Stomach smooth muscle (tissue), 2 donors: ENCODE results near the gene LRRIQ1.
"Not testable (repeated sequence)": the region's sequence is repeated elsewhere in the genome, so short reads cannot be mapped to it uniquely, and the experiment has no call there.

Source experiments
- H3K27ac ChIP-seq: one replicate; pipeline ENCODE4 v1.7.0; 2013; ENCODE audit warnings: mild to moderate bottlenecking, low read length, inconsistent platforms
- H3K27me3 ChIP-seq, 2 donors: one replicate each; pipeline ENCODE4 v1.7.0; 2013; ENCODE audit warnings: low read length in 2 of 2; ENCODE audit not compliant: insufficient read depth in 2 of 2, control insufficient read depth in 1 of 2
- H3K36me3 ChIP-seq, 2 donors: one replicate each; pipeline ENCODE4 v1.7.0; 2013; ENCODE audit warnings: low read length in 2 of 2; ENCODE audit not compliant: control insufficient read depth in 2 of 2, insufficient read depth in 2 of 2
- H3K4me1 ChIP-seq: one replicate; pipeline ENCODE4 v1.7.0; 2013; ENCODE audit warnings: low read length; ENCODE audit not compliant: control insufficient read depth, insufficient read depth
- H3K4me3 ChIP-seq, 2 donors: one replicate each; pipeline ENCODE4 v1.7.0; 2013; ENCODE audit warnings: low read length in 2 of 2
- H3K9ac ChIP-seq, 2 donors: one replicate each; pipeline ENCODE4 v1.7.0; 2013; ENCODE audit warnings: low read length in 2 of 2, mild to moderate bottlenecking in 1 of 2
- H3K9me3 ChIP-seq, 2 donors: one replicate each; pipeline ENCODE4 v1.7.0; 2013; ENCODE audit warnings: low read length in 2 of 2; ENCODE audit not compliant: control insufficient read depth in 2 of 2
- donor health status: healthy.
- donor health status: Pancreatic carcinoma.

LRRIQ1 gene

GRCh38 chr12:85186236-85186635 lies 150.1 kb downstream of the LRRIQ1 start:
- no peak overlapping the region for H3K9ac ChIP-seq
- H3K4me3 ChIP-seq = no peak overlapping the region
- H3K27ac ChIP-seq = no peak overlapping the region
- no peaks in the 10 kb centered on the region for H3K4me1 ChIP-seq
- no peaks in the 10 kb centered on the region for H3K27me3 ChIP-seq
- no peaks in the 10 kb centered on the region for H3K36me3 ChIP-seq
- no peaks in the 10 kb centered on the region for H3K9me3 ChIP-seq

GRCh38 chr12:85188619-85189018 lies 152.5 kb downstream of the LRRIQ1 start:
- Histone ChIP-seq H3K36me3 (no peaks in the 10 kb centered on the region), H3K9me3 (no peaks in the 10 kb centered on the region), H3K4me1 (no peaks in the 10 kb centered on the region), H3K4me3 (no peak overlapping the region), H3K9ac (no peak overlapping the region), H3K27me3 (no peaks in the 10 kb centered on the region), H3K27ac (no peak overlapping the region)

DNA sequence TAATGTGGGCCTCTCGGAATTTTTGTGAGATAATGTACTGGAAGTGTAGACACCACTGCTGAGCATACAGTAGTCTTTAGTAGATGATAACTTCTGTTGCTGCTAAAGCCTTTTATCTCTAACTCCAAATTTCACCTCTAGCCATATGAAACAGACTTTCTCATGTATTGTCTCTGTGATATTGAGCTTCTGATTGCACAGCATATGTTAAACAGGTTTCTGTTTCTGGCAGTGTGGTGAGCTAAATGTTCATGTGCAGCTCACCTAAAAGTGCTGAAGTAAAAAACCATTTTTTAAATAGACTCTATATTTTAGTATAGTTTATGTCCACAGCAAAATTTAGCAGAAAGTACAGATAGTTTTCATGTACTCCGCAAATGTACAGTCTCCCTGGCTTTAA lies 154.6 kb downstream of the LRRIQ1 start:
- no peak overlapping the region for H3K9ac ChIP-seq
- no peaks in the 10 kb centered on the region for H3K9me3 ChIP-seq
- no peak overlapping the region for H3K27ac ChIP-seq
- H3K4me3 ChIP-seq = no peak overlapping the region
- H3K36me3 ChIP-seq = no peaks in the 10 kb centered on the region
- H3K27me3 ChIP-seq = no peaks in the 10 kb centered on the region
- H3K4me1 ChIP-seq = no peaks in the 10 kb centered on the region

DNA sequence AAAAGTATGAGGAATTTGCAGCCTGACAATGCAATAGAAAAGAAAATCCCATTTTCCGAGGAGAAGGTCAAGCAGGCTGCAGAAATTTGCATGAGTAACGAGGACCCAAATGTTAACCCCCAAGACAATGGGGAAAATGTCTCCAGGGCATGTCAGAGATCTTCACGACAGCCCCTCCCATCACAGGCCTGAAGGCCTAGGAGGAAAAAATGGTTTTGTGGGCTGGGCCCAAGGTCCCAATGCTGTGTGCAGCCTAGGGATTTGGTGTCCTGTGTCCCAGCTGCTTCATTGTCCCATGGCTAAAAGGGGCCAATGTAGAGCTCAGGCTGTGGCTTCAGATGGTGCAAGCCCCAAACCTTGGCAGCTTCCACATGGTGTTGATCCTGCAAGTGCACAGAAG lies 167.7 kb downstream of the LRRIQ1 start:
- not testable (repeated sequence) for H3K9ac ChIP-seq, H3K4me3 ChIP-seq, H3K27me3 ChIP-seq, H3K36me3 ChIP-seq, H3K4me1 ChIP-seq, H3K9me3 ChIP-seq, H3K27ac ChIP-seq

DNA sequence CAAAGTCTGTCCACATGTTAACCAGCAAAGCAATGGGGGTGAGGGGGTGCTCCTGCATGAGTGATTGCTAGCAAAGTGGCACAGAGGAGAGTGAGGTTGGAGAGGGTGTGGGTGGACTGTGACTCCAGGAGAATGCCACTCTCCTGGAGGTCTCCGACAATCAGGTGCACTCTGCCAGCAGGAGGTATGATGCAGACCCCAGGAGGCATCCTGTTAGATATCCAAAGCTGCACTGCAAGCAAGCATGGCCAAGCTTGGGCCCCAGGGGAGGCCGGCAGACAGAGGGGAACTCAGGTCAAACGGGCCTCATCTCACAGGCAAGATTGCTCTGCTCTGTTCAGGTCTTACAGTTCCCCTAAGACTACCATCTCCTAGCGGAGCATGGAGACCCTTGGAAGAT lies 170.4 kb downstream of the LRRIQ1 start:
- H3K36me3 ChIP-seq = no peaks in the 10 kb centered on the region

DNA sequence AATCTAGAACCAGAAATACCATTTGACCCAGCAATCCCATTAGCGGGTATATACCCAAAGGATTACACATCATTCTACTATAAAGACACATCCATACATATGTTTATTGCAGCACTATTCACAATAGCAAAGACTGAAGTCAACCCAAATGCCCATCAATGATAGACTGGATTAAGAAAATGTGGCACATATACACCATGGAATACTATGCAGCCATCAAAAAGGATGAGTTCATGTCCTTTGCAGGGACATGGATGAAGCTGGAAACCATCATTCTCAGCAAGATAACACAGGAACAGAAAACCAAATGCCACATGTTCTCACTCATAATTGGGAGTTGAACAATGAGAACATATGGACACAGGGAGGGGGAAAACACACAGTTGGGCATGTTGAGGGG lies 188.2 kb downstream of the LRRIQ1 start:
- H3K4me1 ChIP-seq, H3K4me3 ChIP-seq, H3K27me3 ChIP-seq, H3K9ac ChIP-seq, H3K36me3 ChIP-seq, H3K9me3 ChIP-seq, H3K27ac ChIP-seq: not testable (repeated sequence)

More for the DNA sequence above, 170.4 kb downstream of the LRRIQ1 start:
- no peak overlapping the region for H3K9ac ChIP-seq
- no peaks in the 10 kb centered on the region for H3K4me1 ChIP-seq
- no peak overlapping the region for H3K4me3 ChIP-seq
- no peak overlapping the region for H3K27ac ChIP-seq
- no peaks in the 10 kb centered on the region for H3K27me3 ChIP-seq
- no peaks in the 10 kb centered on the region for H3K9me3 ChIP-seq

- Histone ChIP-seq H3K27ac (no peak overlapping the region), H3K4me3 (no peak overlapping the region), H3K4me1 (no peaks in the 10 kb centered on the region), H3K36me3 (no peaks in the 10 kb centered on the region), H3K9ac (no peak overlapping the region), H3K27me3 (no peaks in the 10 kb centered on the region), H3K9me3 (no peaks in the 10 kb centered on the region)
Observed at GRCh38 chr12:85225501-85225900, 189.3 kb downstream of the LRRIQ1 start.

DNA sequence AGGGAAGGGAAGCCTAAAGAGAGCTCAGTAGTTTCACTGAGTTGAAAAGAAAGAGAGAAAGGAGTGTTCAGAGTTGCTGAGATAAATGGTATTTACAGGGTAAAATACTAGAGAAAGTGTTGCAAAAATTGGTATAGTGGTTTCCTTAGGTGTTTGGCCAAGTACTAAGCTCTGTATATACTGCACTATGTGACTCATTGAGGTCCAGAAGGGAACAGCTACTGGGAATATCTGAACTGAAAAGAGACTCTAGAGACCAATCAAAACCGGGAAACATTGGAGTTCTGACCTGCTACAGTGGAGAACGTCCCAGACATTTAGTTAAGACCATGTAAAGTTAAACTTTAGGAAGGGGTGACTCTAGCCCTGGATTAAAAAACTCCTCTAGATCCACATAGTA lies 201.2 kb downstream of the LRRIQ1 start:
- no peak overlapping the region for H3K4me3 ChIP-seq
- peaks cover 0 to 3% of the 10 kb centered on the region in 2 donors for H3K9me3 ChIP-seq
- no peak overlapping the region for H3K9ac ChIP-seq
- H3K4me1 ChIP-seq = no peaks in the 10 kb centered on the region
- H3K27me3 ChIP-seq = no peaks in the 10 kb centered on the region
- H3K27ac ChIP-seq = no peak overlapping the region
- no peaks in the 10 kb centered on the region for H3K36me3 ChIP-seq

- H3K4me1 ChIP-seq = no peaks in the 10 kb centered on the region
- H3K27ac ChIP-seq = no peak overlapping the region
- no peaks in the 10 kb centered on the region for H3K36me3 ChIP-seq
- H3K4me3 ChIP-seq = no peak overlapping the region
- no peak overlapping the region for H3K9ac ChIP-seq
- no peaks in the 10 kb centered on the region for H3K27me3 ChIP-seq
- H3K9me3 ChIP-seq = no peaks in the 10 kb centered on the region
Observed at GRCh38 chr12:85244561-85244960, 208.4 kb downstream of the LRRIQ1 start.

DNA sequence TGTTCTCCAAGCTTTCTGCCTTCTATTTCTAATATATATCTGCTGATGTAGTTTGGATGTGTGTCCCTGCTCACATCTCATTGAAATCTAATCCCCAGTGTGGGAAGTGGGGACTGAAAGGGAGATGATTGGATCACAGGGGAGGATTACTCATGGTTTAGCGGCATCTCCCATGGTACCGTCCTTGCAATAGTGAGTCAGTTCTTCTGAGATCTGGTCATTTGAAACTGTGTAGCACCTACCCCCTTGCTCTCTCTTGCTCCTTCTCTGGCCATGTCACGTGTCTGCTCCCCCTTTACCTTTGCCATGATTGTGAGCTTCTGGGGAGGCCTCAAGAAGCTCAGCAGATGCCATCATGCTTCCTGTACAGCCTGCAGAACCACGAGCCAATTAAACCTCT lies 217.7 kb downstream of the LRRIQ1 start:
- H3K27me3 ChIP-seq = no peaks in the 10 kb centered on the region
- H3K36me3 ChIP-seq = no peaks in the 10 kb centered on the region

GRCh38 chr12:85257671-85258070 lies 221.5 kb downstream of the LRRIQ1 start:
- no peaks in the 10 kb centered on the region for H3K27me3 ChIP-seq
- H3K9me3 ChIP-seq = no peaks in the 10 kb centered on the region
- H3K36me3 ChIP-seq = no peaks in the 10 kb centered on the region
- no peak overlapping the region for H3K4me3 ChIP-seq
- H3K4me1 ChIP-seq = no peaks in the 10 kb centered on the region
- H3K9ac ChIP-seq = no peak overlapping the region
- no peak overlapping the region for H3K27ac ChIP-seq

More for the DNA sequence above, 217.7 kb downstream of the LRRIQ1 start:
- no peaks in the 10 kb centered on the region for H3K4me1 ChIP-seq
- H3K9ac ChIP-seq = no peak overlapping the region
- no peak overlapping the region for H3K4me3 ChIP-seq
- H3K27ac ChIP-seq = no peak overlapping the region
- no peaks in the 10 kb centered on the region for H3K9me3 ChIP-seq

DNA sequence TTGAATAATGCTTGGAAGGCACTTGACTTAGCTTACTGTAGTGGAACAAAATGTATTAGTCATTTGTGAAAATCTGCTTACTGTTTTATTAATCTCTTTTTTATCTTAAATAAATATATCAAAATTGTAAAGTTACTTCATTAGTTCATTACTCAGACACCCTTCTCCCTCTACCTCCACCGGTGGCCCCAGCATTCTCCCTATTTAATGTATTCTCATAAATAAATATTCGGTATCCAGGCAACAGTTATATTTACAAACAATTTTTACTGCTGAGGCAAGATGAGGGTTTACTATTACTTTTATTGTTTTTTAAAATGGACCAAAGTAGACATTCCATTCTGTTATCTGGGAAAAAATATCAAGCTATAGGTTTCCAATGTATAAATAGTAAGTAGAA lies 224.3 kb downstream of the LRRIQ1 start:
- no peaks in the 10 kb centered on the region for H3K4me1 ChIP-seq
- no peaks in the 10 kb centered on the region for H3K27me3 ChIP-seq
- no peaks in the 10 kb centered on the region for H3K36me3 ChIP-seq
- H3K4me3 ChIP-seq = no peak overlapping the region
- H3K9ac ChIP-seq = no peak overlapping the region
- no peaks in the 10 kb centered on the region for H3K9me3 ChIP-seq
- H3K27ac ChIP-seq = no peak overlapping the region
